ENCODE measurements around the gene MED9.

MED9 gene

GRCh38 chr17:17508019-17508535 is 31.3 kb downstream of the MED9 start:
- DNase-seq, result no peak
- TF ChIP-seq POLR2A (IDR thresholded peaks at IDR 0.05; ENCODE audit: low read length) (no peak), GATA1 (IDR thresholded peaks at IDR 0.05; ENCODE audit: low read depth, low read length) (no peak)

DNA sequence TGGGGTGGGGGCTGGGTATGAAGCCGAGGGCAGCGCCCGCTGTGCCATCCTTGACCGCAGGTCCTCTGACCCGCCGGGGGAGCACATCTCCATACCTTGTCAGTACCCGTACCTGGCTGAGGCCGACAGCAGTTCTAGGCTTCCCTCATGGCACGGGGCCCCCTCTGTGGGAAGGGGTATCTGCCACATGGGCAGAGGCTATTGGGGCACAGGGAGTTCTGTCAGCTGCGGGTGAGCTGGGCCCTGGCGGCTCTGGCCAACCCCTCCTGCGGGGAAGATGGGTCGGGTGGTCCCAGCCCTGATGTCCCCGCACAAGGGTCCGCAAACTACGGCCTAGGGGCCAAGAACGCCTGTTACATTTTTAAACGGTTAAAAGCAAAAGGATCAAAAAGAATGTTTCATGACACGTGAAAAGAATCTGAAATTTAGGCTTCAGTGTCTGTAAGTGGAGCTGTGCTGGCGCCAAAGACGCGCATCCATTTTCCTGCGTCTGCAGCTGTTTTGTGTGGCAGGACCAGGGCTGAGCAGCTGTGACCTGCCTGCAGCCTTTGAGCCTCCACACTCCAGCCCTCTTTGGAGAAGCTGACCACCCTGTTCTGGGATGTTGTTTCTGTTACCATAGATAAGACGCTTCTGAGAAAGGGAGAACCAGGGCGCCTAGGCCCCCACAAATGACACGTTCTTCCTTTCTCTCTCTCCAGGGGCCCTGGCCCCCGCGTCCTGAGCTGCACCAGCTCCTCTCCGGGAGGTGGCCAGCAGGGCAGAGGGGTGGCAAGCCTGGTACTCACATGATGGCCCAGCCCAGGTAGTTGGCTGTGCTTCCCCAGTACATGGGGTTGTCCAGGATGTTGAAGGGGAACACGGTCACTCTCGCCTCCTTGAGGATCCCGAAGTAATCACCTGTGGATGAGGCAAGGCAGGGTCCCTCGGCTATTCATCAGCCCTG is 32.1 kb downstream of the MED9 start:
- no peak for TF ChIP-seq GATA1 (IDR thresholded peaks at IDR 0.05; ENCODE audit: low read depth, low read length)
- TF ChIP-seq POLR2A (IDR thresholded peaks at IDR 0.05; ENCODE audit: low read length), result no peak
- DNase-seq, result peak; percentile 61 to 79

- TF ChIP-seq POLR2A (IDR thresholded peaks at IDR 0.05; ENCODE audit: low read length) (no peak), GATA1 (IDR thresholded peaks at IDR 0.05; ENCODE audit: low read depth, low read length) (no peak)
- DNase-seq, result peak; percentile 36 to 39
Measured at GRCh38 chr17:17509601-17510425, 33.0 kb downstream of the MED9 start.

- no peak for DNase-seq
- TF ChIP-seq GATA1 (IDR thresholded peaks at IDR 0.05; ENCODE audit: low read depth, low read length), result no peak
- no peak for TF ChIP-seq POLR2A (IDR thresholded peaks at IDR 0.05; ENCODE audit: low read length)
Measured at GRCh38 chr17:17510456-17511292, 33.9 kb downstream of the MED9 start.

DNA sequence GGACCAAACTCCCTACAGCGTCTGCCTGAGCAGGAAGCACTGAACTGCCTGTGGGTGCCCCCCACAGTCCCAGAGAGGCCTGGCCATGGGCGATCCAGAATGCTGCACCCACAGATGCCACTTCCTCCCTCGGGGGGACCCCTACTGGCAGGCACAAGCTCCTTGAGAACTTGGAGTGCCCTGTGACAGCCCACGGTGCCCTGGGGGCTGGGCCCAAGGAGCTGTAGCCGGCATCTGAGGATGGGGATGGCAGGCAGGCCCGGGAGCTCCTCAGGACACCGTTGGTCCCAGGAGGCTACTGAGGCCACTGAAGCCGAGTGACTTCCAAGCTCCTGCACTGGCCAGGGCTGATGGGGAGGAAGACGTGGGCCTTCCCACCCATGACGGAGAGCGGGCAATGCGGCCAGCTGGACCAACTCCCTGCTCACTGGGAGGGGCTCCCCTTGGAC is 34.5 kb downstream of the MED9 start:
- no peak for TF ChIP-seq POLR2A (IDR thresholded peaks at IDR 0.05; ENCODE audit: low read length)
- TF ChIP-seq GATA1 (IDR thresholded peaks at IDR 0.05; ENCODE audit: low read depth, low read length), result no peak
- no peak for DNase-seq

GRCh38 chr17:17511881-17512858 is 35.4 kb downstream of the MED9 start:
- TF ChIP-seq POLR2A (IDR thresholded peaks at IDR 0.05; ENCODE audit: low read length) (no peak), GATA1 (IDR thresholded peaks at IDR 0.05; ENCODE audit: low read depth, low read length) (no peak)
- no peak for DNase-seq

- no peak for TF ChIP-seq POLR2A (IDR thresholded peaks at IDR 0.05; ENCODE audit: low read length)
- TF ChIP-seq GATA1 (IDR thresholded peaks at IDR 0.05; ENCODE audit: low read depth, low read length), result no peak
- no peak for DNase-seq
Measured at GRCh38 chr17:17512866-17513265, 36.1 kb downstream of the MED9 start.

- TF ChIP-seq POLR2A (IDR thresholded peaks at IDR 0.05; ENCODE audit: low read length) (no peak), GATA1 (IDR thresholded peaks at IDR 0.05; ENCODE audit: low read depth, low read length) (no peak)
- DNase-seq, result no peak
Measured at GRCh38 chr17:17513626-17514025, 36.8 kb downstream of the MED9 start.

- TF ChIP-seq GATA1 (IDR thresholded peaks at IDR 0.05; ENCODE audit: low read depth, low read length), result no peak
- TF ChIP-seq POLR2A (IDR thresholded peaks at IDR 0.05; ENCODE audit: low read length), result no peak
- no peak for DNase-seq
Measured at GRCh38 chr17:17514361-17514992, 37.7 kb downstream of the MED9 start.

DNA sequence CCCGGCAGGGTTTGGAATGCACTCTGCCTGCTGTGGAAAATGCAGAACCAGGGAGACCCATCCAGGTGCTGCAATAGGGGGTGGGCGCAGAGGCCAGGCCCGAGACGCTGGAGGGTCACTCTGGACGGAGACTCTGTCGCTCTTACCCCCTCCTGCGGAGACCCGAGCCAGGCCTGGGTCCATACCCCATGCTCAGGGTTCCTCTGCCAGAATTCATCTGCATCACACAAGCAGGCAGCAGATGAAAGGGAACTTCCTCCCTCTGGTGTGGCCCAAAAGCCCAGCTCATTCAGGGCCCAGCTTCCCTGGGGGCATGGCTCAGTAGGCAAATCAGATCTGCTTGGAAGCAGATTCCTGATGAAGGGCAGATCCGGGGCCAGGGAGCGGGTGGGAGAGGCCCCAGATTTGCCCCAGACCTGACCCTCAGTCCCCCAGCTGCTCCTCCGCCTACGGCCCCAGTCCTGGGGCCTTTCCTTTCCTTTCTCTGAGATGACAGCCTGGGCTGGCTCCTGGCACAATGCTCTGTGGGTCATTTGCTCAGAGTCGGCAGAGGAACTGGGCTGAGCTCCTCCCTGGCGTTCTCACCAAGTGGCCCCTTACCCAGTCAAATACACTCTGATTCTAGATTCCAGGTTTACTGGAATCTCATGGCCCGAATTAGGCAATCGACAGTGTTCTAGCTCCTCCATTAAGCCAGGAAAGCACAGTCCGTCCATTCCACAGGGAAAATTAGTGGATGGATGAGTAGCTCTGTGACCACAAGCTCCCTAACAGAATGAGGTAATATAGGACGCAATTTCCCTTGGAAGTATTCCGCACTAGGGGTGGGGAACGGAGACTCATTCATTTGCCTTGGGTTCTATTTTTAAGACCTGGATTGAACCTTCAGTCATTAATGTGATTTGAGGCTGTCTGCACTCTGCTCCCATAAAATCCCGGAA is 38.5 kb downstream of the MED9 start:
- TF ChIP-seq POLR2A (IDR thresholded peaks at IDR 0.05; ENCODE audit: low read length) (no peak), GATA1 (IDR thresholded peaks at IDR 0.05; ENCODE audit: low read depth, low read length) (no peak)
- DNase-seq, result no peak

Measured in erythroblast (primary cell).